HEK293 (cell line): ENCODE results near the gene PAX9.

Experiments
- CTCF ChIA-PET: fragments of 350-600 bp; formaldehyde crosslinking; extraction: SDS; loops from one replicate; lab custom pipeline; 2021; ENCODE audit warnings: antibody characterized with exemption; lab: Yijun Ruan, JAX
- POLR2A ChIA-PET: fragments of 300-600 bp; formaldehyde crosslinking; extraction: SDS; loops from one replicate; lab custom pipeline; 2020; ENCODE audit warnings: antibody characterized with exemption, inconsistent platforms; lab: Yijun Ruan, JAX
- H3K27ac ChIP-seq: fragments of 200-500 bp; sonication (Bioruptor generic); 2 replicates; pipeline ENCODE4 v1.5.1; 2014; ENCODE audit warnings: low read depth, low read length, control low read depth, inconsistent platforms; ENCODE audit errors: extremely low read depth
- H3K36me3 ChIP-seq, 2 experiments: fragments of 200-500 bp in 1 of 2; sonication (Bioruptor generic) in 1 of 2; 1 replicate in 1 of 2; 2 replicates in 1 of 2; pipeline ENCODE4 v1.5.1; 2014 to 2017; ENCODE audit warnings: inconsistent platforms in 2 of 2, low read length in 2 of 2; ENCODE audit not compliant: control insufficient read depth in 2 of 2, insufficient read depth in 1 of 2
- H3K4me1 ChIP-seq: fragments of 200-500 bp; sonication (Bioruptor generic); 2 replicates; pipeline ENCODE4 v1.5.1; 2014; ENCODE audit warnings: mild to moderate bottlenecking, low read length, inconsistent platforms; ENCODE audit not compliant: control insufficient read depth, insufficient read depth
- H3K4me3 ChIP-seq: 2 replicates; pipeline ENCODE4 v1.5.1; 2011; ENCODE audit warnings: low read depth, mild to moderate bottlenecking, control low read depth, low read length, moderate library complexity
- H3K9me3 ChIP-seq: fragments of 200-500 bp; sonication (Bioruptor generic); 2 replicates; pipeline ENCODE4 v1.5.1; 2014; ENCODE audit warnings: low read depth, low read length, inconsistent platforms; ENCODE audit not compliant: control insufficient read depth, insufficient read depth
- EGR2 ChIP-seq: fragments of 450-650 bp; formaldehyde crosslinking; IDR thresholded peaks from 2 replicates; pipeline ENCODE4 v1.5.1; 2016; ENCODE audit warnings: low read depth, missing biosample characterization, missing genetic modification characterization
- HOXA7 ChIP-seq: sonication (generic); formaldehyde crosslinking; IDR thresholded peaks from 2 replicates; pipeline ENCODE4 v1.8.1; 2022; ENCODE audit warnings: missing genetic modification reagents, borderline replicate concordance
- HOXC10 ChIP-seq: sonication (generic); formaldehyde crosslinking; IDR thresholded peaks from 2 replicates; pipeline ENCODE4 v1.8.1; 2023; ENCODE audit warnings: mild to moderate bottlenecking, missing genetic modification reagents
- KLF1 ChIP-seq: fragments of 450-650 bp; formaldehyde crosslinking; IDR thresholded peaks from 2 replicates; pipeline ENCODE4 v1.5.1; 2016; ENCODE audit warnings: missing biosample characterization, missing genetic modification characterization
- PRDM6 ChIP-seq: fragments of 450-650 bp; formaldehyde crosslinking; IDR thresholded peaks from 2 replicates; pipeline ENCODE4 v1.5.1; 2017; ENCODE audit warnings: missing biosample characterization, missing genetic modification characterization
- REPIN1 ChIP-seq: fragments of 450-650 bp; formaldehyde crosslinking; IDR thresholded peaks from 2 replicates; pipeline ENCODE4 v1.5.1; 2017; ENCODE audit warnings: missing biosample characterization, missing genetic modification characterization, low read depth
- SCRT1 ChIP-seq: fragments of 450-650 bp; formaldehyde crosslinking; IDR thresholded peaks from 2 replicates; pipeline ENCODE4 v1.5.1; 2016; ENCODE audit warnings: missing biosample characterization, missing genetic modification characterization, borderline replicate concordance
- SCRT2 ChIP-seq: fragments of 450-650 bp; formaldehyde crosslinking; IDR thresholded peaks from 2 replicates; pipeline ENCODE4 v1.5.1; 2016; ENCODE audit warnings: missing biosample characterization, missing genetic modification characterization
- TSHZ1 ChIP-seq: fragments of 450-650 bp; formaldehyde crosslinking; IDR thresholded peaks from 2 replicates; pipeline ENCODE4 v1.5.1; 2016; ENCODE audit warnings: missing biosample characterization, missing genetic modification characterization, borderline replicate concordance
- YY2 ChIP-seq: fragments of 450-650 bp; formaldehyde crosslinking; IDR thresholded peaks from 2 replicates; pipeline ENCODE4 v1.5.1; 2016; ENCODE audit warnings: missing biosample characterization, missing genetic modification characterization
- ZBTB1 ChIP-seq: fragments of 450-650 bp; formaldehyde crosslinking; IDR thresholded peaks from 2 replicates; pipeline ENCODE4 v1.5.1; 2016; ENCODE audit warnings: missing biosample characterization, missing genetic modification characterization
- ZFP41 ChIP-seq: fragments of 450-650 bp; formaldehyde crosslinking; IDR thresholded peaks from 2 replicates; pipeline ENCODE4 v1.5.1; 2016; ENCODE audit warnings: missing biosample characterization, missing genetic modification characterization, borderline replicate concordance
- ZNF114 ChIP-seq: fragments of 450-650 bp; formaldehyde crosslinking; IDR thresholded peaks from 2 replicates; pipeline ENCODE4 v1.5.0; 2017; ENCODE audit warnings: missing biosample characterization, missing genetic modification characterization
- ZNF138 ChIP-seq: fragments of 450-650 bp; formaldehyde crosslinking; IDR thresholded peaks from 2 replicates; pipeline ENCODE4 v1.5.1; 2016; ENCODE audit warnings: missing biosample characterization, missing genetic modification characterization, borderline replicate concordance
- ZNF140 ChIP-seq: fragments of 450-650 bp; formaldehyde crosslinking; IDR thresholded peaks from 2 replicates; pipeline ENCODE4 v1.5.1; 2016; ENCODE audit warnings: missing biosample characterization, missing genetic modification characterization
- ZNF223 ChIP-seq: fragments of 450-650 bp; formaldehyde crosslinking; IDR thresholded peaks from 2 replicates; pipeline ENCODE4 v1.5.1; 2016; ENCODE audit warnings: missing biosample characterization, missing genetic modification characterization
- ZNF23 ChIP-seq: fragments of 450-650 bp; formaldehyde crosslinking; IDR thresholded peaks from 2 replicates; pipeline ENCODE4 v1.5.1; 2016; ENCODE audit warnings: missing biosample characterization, missing genetic modification characterization, borderline replicate concordance
- ZNF266 ChIP-seq: fragments of 450-650 bp; formaldehyde crosslinking; IDR thresholded peaks from 2 replicates; pipeline ENCODE4 v1.5.1; 2016; ENCODE audit warnings: missing biosample characterization, missing genetic modification characterization, low read depth
- ZNF391 ChIP-seq: fragments of 450-650 bp; formaldehyde crosslinking; IDR thresholded peaks from 2 replicates; pipeline ENCODE4 v1.5.1; 2016; ENCODE audit warnings: low read depth, missing biosample characterization, missing genetic modification characterization, borderline replicate concordance
- ZNF426 ChIP-seq: fragments of 450-650 bp; formaldehyde crosslinking; IDR thresholded peaks from 2 replicates; pipeline ENCODE4 v1.5.1; 2017; ENCODE audit warnings: missing biosample characterization, missing genetic modification characterization, mild to moderate bottlenecking, inconsistent platforms, moderate library complexity
- ZNF548 ChIP-seq: fragments of 450-650 bp; formaldehyde crosslinking; IDR thresholded peaks from 2 replicates; pipeline ENCODE4 v1.5.1; 2016; ENCODE audit warnings: missing biosample characterization, missing genetic modification characterization
- ZNF600 ChIP-seq: fragments of 450-650 bp; formaldehyde crosslinking; IDR thresholded peaks from 2 replicates; pipeline ENCODE4 v1.5.1; 2016; ENCODE audit warnings: missing biosample characterization, missing genetic modification characterization
- ZNF626 ChIP-seq: fragments of 450-650 bp; sonication (Bioruptor Pico); formaldehyde crosslinking; IDR thresholded peaks from 2 replicates; pipeline ENCODE4 v1.5.1; 2018; ENCODE audit warnings: missing biosample characterization, missing genetic modification characterization, inconsistent platforms
- ZNF654 ChIP-seq: fragments of 450-650 bp; formaldehyde crosslinking; IDR thresholded peaks from 2 replicates; pipeline ENCODE4 v1.5.1; 2016; ENCODE audit warnings: low read depth, missing biosample characterization, missing genetic modification characterization
- ZNF768 ChIP-seq: fragments of 450-650 bp; formaldehyde crosslinking; IDR thresholded peaks from 2 replicates; pipeline ENCODE4 v1.5.1; 2018; ENCODE audit warnings: missing biosample characterization, mild to moderate bottlenecking, missing genetic modification characterization
- ZSCAN16 ChIP-seq: fragments of 450-650 bp; formaldehyde crosslinking; IDR thresholded peaks from 2 replicates; pipeline ENCODE4 v1.5.1; 2016; ENCODE audit warnings: missing biosample characterization, missing genetic modification characterization
- TF ChIP-seq, protein P1 (sequence below): fragments of 450-650 bp; formaldehyde crosslinking; IDR thresholded peaks from 2 replicates; pipeline ENCODE4 v1.5.1; 2016; ENCODE audit warnings: missing biosample characterization, missing genetic modification characterization
- TF ChIP-seq, protein P2 (sequence below): sonication (generic); formaldehyde crosslinking; IDR thresholded peaks from 2 replicates; pipeline ENCODE4 v1.8.1; 2022; ENCODE audit warnings: mild to moderate bottlenecking, moderate library complexity, missing genetic modification reagents

The PAX9 gene

GRCh38 chr14:36719823-36720222 lies 58.2 kb downstream of the PAX9 start (continued):
- TF ChIP-seq TSHZ1 (no peak), EGR2 (no peak)
- TF ChIP-seq, protein P1, sequence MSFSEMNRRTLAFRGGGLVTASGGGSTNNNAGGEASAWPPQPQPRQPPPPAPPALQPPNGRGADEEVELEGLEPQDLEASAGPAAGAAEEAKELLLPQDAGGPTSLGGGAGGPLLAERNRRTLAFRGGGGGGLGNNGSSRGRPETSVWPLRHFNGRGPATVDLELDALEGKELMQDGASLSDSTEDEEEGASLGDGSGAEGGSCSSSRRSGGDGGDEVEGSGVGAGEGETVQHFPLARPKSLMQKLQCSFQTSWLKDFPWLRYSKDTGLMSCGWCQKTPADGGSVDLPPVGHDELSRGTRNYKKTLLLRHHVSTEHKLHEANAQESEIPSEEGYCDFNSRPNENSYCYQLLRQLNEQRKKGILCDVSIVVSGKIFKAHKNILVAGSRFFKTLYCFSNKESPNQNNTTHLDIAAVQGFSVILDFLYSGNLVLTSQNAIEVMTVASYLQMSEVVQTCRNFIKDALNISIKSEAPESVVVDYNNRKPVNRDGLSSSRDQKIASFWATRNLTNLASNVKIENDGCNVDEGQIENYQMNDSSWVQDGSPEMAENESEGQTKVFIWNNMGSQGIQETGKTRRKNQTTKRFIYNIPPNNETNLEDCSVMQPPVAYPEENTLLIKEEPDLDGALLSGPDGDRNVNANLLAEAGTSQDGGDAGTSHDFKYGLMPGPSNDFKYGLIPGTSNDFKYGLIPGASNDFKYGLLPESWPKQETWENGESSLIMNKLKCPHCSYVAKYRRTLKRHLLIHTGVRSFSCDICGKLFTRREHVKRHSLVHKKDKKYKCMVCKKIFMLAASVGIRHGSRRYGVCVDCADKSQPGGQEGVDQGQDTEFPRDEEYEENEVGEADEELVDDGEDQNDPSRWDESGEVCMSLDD (tag by site-specific recombination): no peak

DNA sequence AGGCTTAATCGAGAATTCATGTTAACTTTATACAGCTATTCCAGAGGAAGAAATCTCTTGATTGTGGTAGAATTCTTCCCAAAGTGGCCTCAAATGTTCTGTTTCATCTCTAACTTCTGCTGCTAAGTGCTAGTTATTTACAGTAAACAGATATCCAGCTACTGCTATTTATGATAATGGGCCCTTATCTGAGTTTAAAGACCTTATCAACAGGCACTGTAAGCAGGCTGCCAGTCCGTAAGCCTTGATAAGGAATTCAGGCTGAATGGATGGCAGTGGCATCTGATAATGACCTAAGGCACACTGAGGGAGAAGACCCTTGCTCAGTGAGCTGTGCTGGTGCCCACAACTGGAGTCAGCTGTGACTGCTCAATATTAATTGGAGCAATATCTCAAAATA lies 59.0 kb downstream of the PAX9 start:
- POLR2A ChIA-PET: no interaction called here
- no peaks in the 10 kb centered on the region; the same call in 1 of the 2 replicates for H3K4me1 ChIP-seq
- CTCF ChIA-PET: interaction anchor here (0.6 to 0.8 kb wide), 2 partner anchors 72 to 515 kb away, joined by 3 to 5 read pairs; no protein-coding TSS in a partner anchor

DNA sequence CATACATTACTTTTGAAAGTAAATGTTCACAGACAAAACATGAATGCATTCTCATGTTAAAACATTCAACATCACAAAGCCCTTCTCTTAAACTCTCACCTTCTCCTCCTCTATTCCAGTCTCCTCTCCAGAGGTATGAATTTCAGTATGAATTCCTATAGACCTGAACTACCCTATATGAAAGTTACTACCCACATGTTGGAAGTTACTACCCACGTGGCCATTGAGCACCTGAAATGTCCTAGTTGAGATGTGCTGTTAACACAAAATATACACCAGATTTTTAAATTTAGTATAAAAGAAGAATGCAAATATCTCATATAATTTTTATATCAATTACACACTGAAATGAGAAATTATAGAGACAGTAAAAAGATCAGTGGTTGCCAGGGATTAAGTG lies 60.2 kb downstream of the PAX9 start:
- Histone ChIP-seq H3K4me1 (no peaks in the 10 kb centered on the region; the same call in 1 of the 2 replicates), H3K27ac (no peak overlapping the region), H3K36me3 (no peaks in the 10 kb centered on the region), H3K9me3 (no peaks in the 10 kb centered on the region), H3K4me3 (no peak overlapping the region)
- CTCF ChIA-PET: interaction anchor here (1.9 kb wide), 1 partner anchor 26 kb away, joined by 5 read pairs; no protein-coding TSS in a partner anchor
- POLR2A ChIA-PET: no interaction called here
- TF ChIP-seq EGR2 (no peak), ZNF626 (tag by site-specific recombination) (no peak), ZNF23 (tag by site-specific recombination) (no peak), ZNF391 (tag by site-specific recombination) (no peak), ZNF266 (no peak), ZFP41 (tag by site-specific recombination) (no peak), SCRT1 (no peak), ZNF426 (tag by site-specific recombination) (no peak), ZNF138 (no peak), ZNF114 (tag by site-specific recombination) (no peak), HOXC10 (no peak), ZNF600 (tag by site-specific recombination) (no peak), ZNF768 (no peak), ZNF548 (tag by site-specific recombination) (no peak), ZBTB1 (no peak), ZSCAN16 (tag by site-specific recombination) (no peak)

More for the DNA sequence above, 59.0 kb downstream of the PAX9 start:
- TF ChIP-seq REPIN1 (no peak), PRDM6 (tag by site-specific recombination) (no peak), SCRT2 (tag by site-specific recombination) (no peak), KLF1 (tag by site-specific recombination) (no peak), ZNF654 (tag by site-specific recombination) (no peak), HOXA7 (CRISPR knock-in tag) (no peak), ZNF140 (tag by site-specific recombination) (no peak), ZNF223 (no peak), YY2 (tag by site-specific recombination) (no peak), ZNF548 (tag by site-specific recombination) (no peak)
- TF ChIP-seq, protein P2, sequence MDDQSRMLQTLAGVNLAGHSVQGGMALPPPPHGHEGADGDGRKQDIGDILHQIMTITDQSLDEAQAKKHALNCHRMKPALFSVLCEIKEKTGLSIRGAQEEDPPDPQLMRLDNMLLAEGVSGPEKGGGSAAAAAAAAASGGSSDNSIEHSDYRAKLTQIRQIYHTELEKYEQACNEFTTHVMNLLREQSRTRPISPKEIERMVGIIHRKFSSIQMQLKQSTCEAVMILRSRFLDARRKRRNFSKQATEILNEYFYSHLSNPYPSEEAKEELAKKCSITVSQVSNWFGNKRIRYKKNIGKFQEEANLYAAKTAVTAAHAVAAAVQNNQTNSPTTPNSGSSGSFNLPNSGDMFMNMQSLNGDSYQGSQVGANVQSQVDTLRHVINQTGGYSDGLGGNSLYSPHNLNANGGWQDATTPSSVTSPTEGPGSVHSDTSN: no peak
- Histone ChIP-seq H3K9me3 (no peaks in the 10 kb centered on the region), H3K27ac (no peak overlapping the region), H3K4me3 (no peak overlapping the region), H3K36me3 (no peaks in the 10 kb centered on the region)
